Measurements from ENCODE around the gene TMEM256. TPM values are rescaled to one million over a fixed set of nuclear protein-coding genes. Genes with fewer than 3 reads are reported as not detected.

TMEM256 gene
- total RNA-seq, 2 experiments from 2014 or later = 47.5 to 56.1 TPM

DNA sequence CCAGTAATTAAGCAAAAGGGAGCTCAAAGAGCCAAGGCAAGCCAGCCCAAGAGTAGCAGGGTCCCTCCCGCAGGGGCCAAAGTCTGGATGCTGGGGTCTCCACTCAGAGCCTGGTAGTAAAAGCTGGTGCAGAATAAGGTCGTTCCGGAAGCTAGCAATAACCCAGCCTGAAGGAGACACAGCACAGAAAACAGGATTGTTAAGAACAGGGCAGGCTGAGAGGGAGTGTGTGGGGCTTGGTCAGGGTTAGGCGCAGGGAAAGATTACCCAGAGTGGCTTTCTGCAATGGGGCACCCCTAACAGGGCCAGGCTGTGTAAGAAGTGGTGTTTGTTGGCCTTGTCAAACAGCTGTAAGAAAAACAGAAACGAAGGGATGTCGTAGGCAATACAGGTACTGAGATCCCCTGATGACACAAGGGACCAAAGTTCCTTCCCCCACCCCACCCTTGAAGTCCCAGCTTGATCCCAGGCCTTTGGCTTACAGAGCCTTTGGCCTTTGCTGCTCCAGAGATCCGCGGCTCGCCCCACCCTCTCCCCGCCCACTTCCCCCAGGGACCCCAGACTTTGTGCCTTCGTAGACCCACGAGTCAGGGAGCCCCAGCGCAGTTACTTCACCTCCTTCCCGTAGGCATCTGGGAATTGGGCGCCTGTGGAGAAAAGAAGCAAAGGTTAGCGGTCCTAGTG is 712 bp downstream of the TMEM256 start:
- peak overlapping the region; percentile 88 for H3K4me3 Mint-ChIP-seq
- ATAC-seq (no peak), DNase-seq (peak; percentile 61)
- peaks cover 9% of the 10 kb centered on the region for H3K27me3 Mint-ChIP-seq
- peaks cover 15% of the 10 kb centered on the region for H3K4me1 Mint-ChIP-seq
- H3K27ac Mint-ChIP-seq = peak overlapping the region; percentile 95
- CTCF ChIA-PET = interaction anchor here (1.0 to 4.0 kb wide), 7 partner anchors 14 to 186 kb away, joined by 3 to 34 read pairs (median 5); partner anchors contain the start of genes SOX15 and TMEM102
- no peaks in the 10 kb centered on the region for H3K36me3 Mint-ChIP-seq
- H3K9me3 Mint-ChIP-seq (ENCODE audit: low read depth) = no peaks in the 10 kb centered on the region

DNA sequence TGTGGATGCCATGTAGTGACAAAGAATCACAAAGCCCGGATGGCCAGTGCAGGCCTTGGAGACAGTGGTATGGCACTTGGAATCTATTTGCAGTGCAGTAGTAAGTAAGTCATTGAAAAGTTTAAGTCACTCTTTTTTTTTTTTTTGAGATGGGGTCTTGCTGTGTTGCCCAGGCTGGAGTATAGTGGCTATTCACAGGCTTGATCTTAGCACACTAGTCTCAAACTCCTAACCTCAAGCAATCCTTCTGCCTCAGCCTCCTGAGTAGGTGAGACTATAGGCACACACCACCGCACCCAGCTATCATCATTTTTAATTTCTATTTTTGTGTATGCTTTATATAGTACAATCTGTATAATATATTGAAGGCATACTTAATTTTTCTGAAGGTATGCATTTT is 5.3 kb downstream of the TMEM256 start:
- DNase-seq (no peak), ATAC-seq (no peak)
- Mint-ChIP-seq H3K27me3 (no peaks in the 10 kb centered on the region), H3K36me3 (no peaks in the 10 kb centered on the region), H3K27ac (no peak overlapping the region), H3K9me3 (ENCODE audit: low read depth) (no peaks in the 10 kb centered on the region), H3K4me1 (peaks cover 14% of the 10 kb centered on the region), H3K4me3 (no peak overlapping the region)
- CTCF ChIA-PET = interaction anchor here (1.0 to 3.0 kb wide), 4 partner anchors 37 to 162 kb away, joined by 4 to 16 read pairs (median 6); partner anchors contain the start of gene TMEM102

DNA sequence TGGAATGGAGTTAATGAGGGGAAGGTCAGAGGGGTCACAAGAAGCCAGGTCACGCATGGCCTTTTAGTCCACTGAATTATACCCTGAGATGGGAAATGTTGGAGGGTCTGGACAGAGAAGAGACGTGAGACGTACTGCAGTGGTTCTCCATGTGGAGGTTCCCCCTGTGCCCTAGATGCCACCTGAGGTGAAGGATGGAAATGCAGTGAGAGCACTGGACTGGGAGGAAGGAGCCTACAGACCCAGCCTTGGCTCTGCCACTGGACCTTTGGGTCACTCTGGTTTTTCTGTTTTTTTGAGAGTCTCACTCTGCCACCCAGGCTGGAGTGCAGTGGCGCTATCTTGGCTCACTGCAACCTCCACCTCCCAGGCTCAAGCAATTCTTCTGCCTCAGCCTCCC is 7.8 kb downstream of the TMEM256 start:
- Mint-ChIP-seq H3K4me1 (peaks cover 18% of the 10 kb centered on the region), H3K9me3 (ENCODE audit: low read depth) (no peaks in the 10 kb centered on the region), H3K36me3 (no peaks in the 10 kb centered on the region), H3K27ac (no peak overlapping the region), H3K27me3 (no peaks in the 10 kb centered on the region), H3K4me3 (no peak overlapping the region)
- CTCF ChIA-PET = interaction anchor here (3.0 kb wide), 1 partner anchor 40 kb away, joined by 16 read pairs; the partner anchor contains the start of gene TMEM102
- DNase-seq = no peak
- ATAC-seq = no peak

- H3K4me1 Mint-ChIP-seq = peaks cover 18% of the 10 kb centered on the region
- ATAC-seq (peak; percentile 92), DNase-seq (peak; percentile 86)
- CTCF ChIA-PET = interaction anchor here (1.2 to 2.6 kb wide), 7 partner anchors 10 to 294 kb away, joined by 3 to 11 read pairs (median 5); partner anchors contain the start of genes SENP3 and WRAP53
- H3K36me3 Mint-ChIP-seq = peaks cover 3% of the 10 kb centered on the region
- no peaks in the 10 kb centered on the region for H3K9me3 Mint-ChIP-seq (ENCODE audit: low read depth)
- peak within 1 kb of the TSS; percentile 85 for H3K27ac Mint-ChIP-seq
- peak within 1 kb of the TSS; percentile 94 for H3K4me3 Mint-ChIP-seq
- H3K27me3 Mint-ChIP-seq = no peaks in the 10 kb centered on the region
Observed at GRCh38 chr17:7394452-7395191, 9.3 kb downstream of the TMEM256 start, which contains the start of gene PLSCR3. Gene PLSCR3 (minus strand): TSS chr17:7394525. CDS start chr17:7394110, 415 bp downstream.

DNA sequence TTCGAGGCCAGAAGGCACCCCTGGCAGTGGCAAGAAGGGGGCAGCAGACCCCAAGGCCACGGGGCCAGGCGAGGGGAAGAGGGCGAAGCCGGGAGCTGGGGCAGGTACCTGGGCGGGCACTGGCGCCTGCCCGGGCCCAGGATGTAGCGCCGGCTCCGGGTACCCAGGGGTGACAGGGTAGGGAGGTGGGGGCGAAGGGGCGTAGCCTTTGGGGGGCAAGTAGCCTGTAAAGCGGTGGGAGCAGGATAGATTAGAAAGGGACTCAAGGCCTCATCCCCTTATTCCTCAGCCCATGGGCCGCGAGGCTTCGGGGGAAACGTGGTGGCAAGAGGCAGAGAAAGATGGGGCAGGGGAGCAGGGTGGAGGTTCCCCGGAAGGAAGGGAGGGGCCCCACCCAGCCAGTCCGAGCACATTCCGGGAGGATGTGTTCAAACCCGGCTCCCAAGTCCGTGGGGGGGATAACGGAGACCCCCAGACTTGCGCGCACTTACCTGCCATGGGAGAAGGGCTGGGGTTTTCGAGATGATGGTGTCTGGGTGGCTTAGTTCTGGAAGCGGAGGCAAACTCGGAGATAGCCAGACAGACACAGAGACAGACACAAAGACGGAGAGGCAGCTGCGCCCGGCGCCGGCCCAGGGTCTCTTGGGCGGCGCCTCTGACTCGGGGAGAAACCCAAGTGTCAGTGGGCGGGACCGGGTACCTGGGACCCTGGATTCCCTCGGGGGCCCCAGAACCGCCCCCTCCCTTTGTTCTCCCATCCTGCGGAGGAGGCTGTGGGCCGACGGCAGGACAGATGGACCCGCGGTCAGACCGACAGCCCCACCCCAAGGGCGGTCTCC is 10.1 kb downstream of the TMEM256 start:
- CTCF ChIA-PET = interaction anchor here (1.1 to 2.6 kb wide), 8 partner anchors 9 to 294 kb away, joined by 3 to 11 read pairs (median 4); partner anchors contain the start of genes SENP3, TMEM256 and WRAP53
- peak overlapping the region; percentile 94 for H3K4me3 Mint-ChIP-seq

DNA sequence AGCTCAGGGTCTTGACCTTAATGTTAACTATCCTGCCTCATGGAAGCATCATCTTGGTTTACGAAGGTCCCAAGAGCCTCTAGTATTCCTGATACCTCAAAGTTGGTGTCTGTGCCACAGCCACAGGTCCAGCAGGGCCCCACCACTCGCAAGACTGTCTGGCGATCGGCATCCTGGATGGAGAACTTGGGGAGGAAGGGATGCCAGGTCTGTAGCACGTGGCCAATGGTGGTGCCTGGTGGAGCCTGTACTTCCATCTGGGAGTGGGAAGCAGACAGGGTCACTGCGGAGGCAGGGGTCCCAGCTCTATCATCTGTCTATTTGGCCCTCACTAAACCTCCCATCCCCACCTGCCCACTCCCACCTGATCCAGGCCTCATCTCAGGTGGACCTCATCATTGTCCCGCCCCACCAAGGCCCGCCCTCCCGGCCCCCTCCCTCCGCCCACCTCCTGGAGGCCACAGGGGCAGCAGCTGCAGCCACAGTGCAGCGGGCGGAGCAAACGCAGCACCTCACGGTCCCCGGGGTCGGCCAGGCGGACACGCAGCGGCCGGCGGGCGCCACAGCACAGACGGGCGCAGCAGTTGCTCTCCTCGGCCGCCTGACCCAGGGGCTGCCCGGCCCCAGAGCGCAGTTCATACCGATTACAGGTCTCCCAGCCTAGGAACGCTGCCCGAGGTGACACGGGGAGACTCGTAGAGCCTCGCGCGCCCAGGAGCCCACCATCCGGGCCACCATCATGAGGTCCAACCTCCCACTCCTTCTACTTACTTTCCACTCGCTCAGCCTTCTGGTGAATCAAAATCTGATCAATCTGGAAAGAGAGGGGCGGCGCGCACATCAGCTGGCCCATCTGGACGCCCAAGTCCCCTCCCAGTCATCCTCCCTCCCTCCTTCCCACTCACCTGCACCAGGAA is 10.9 kb downstream of the TMEM256 start:
- Mint-ChIP-seq H3K9me3 (ENCODE audit: low read depth) (no peaks in the 10 kb centered on the region), H3K4me3 (peak overlapping the region; percentile 94), H3K4me1 (peaks cover 18% of the 10 kb centered on the region), H3K27me3 (no peaks in the 10 kb centered on the region), H3K27ac (no peak overlapping the region), H3K36me3 (peaks cover 4% of the 10 kb centered on the region)
- DNase-seq = no peak
- no peak for ATAC-seq
- CTCF ChIA-PET = interaction anchor here (0.7 to 2.6 kb wide), 7 partner anchors 8 to 295 kb away, joined by 3 to 11 read pairs (median 5); partner anchors contain the start of genes SENP3, TMEM256 and WRAP53

More for the DNA sequence above, 10.1 kb downstream of the TMEM256 start:
- Mint-ChIP-seq H3K27ac (peak overlapping the region; percentile 84), H3K9me3 (ENCODE audit: low read depth) (no peaks in the 10 kb centered on the region), H3K36me3 (peaks cover 4% of the 10 kb centered on the region), H3K27me3 (no peaks in the 10 kb centered on the region), H3K4me1 (peaks cover 18% of the 10 kb centered on the region)
- DNase-seq = peak; percentile 57
- peak; percentile 45 for ATAC-seq

GRCh38 chr17:7391307-7391706 is 12.6 kb downstream of the TMEM256 start:
- CTCF ChIA-PET = interaction anchor here (0.6 kb wide), 1 partner anchor 82 kb away, joined by 3 read pairs; no protein-coding TSS in a partner anchor
- H3K27ac Mint-ChIP-seq = no peak overlapping the region
- DNase-seq (no peak), ATAC-seq (no peak)
- no peak overlapping the region for H3K4me3 Mint-ChIP-seq
- H3K9me3 Mint-ChIP-seq (ENCODE audit: low read depth) = no peaks in the 10 kb centered on the region
- H3K36me3 Mint-ChIP-seq = peaks cover 4% of the 10 kb centered on the region
- peaks cover 18% of the 10 kb centered on the region for H3K4me1 Mint-ChIP-seq
- H3K27me3 Mint-ChIP-seq = no peaks in the 10 kb centered on the region

- CTCF ChIA-PET = interaction anchor here (0.6 to 2.3 kb wide), 2 partner anchors 83 to 170 kb away, joined by 3 to 6 read pairs; no protein-coding TSS in a partner anchor
- DNase-seq (no peak), ATAC-seq (no peak)
- Mint-ChIP-seq H3K27me3 (no peaks in the 10 kb centered on the region), H3K36me3 (peaks cover 4% of the 10 kb centered on the region), H3K9me3 (ENCODE audit: low read depth) (no peaks in the 10 kb centered on the region), H3K4me3 (no peak overlapping the region), H3K27ac (no peak overlapping the region), H3K4me1 (peaks cover 18% of the 10 kb centered on the region)
Observed at GRCh38 chr17:7389924-7390910, 13.7 kb downstream of the TMEM256 start.

DNA sequence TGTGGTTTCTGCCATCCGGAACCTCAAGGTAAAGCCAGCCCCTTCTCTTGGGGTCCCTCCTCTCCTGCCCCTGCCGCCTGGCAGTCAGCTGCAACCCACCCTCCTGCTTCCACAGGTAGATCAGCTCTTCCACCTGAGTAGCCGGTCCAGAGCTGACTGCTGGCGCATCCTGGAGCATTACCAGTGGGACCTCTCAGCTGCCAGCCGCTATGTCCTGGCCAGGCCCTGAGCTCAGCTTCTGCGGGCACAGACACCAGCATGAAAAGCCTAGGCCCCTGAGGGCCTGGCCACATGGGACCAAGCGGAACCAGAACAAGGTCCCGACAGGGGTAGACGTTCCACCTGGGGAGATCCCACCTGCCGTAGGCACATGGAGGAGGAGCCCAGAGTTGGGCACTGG is 15.0 kb downstream of the TMEM256 start:
- Mint-ChIP-seq H3K9me3 (ENCODE audit: low read depth) (no peaks in the 10 kb centered on the region), H3K27ac (no peak overlapping the region), H3K27me3 (no peaks in the 10 kb centered on the region), H3K4me1 (peaks cover 17% of the 10 kb centered on the region), H3K36me3 (peaks cover 4% of the 10 kb centered on the region), H3K4me3 (no peak overlapping the region)
- no peak for DNase-seq
- CTCF ChIA-PET = interaction anchor here (0.7 to 2.3 kb wide), 3 partner anchors 14 to 172 kb away, joined by 3 to 6 read pairs (median 3); no protein-coding TSS in a partner anchor
- ATAC-seq = no peak

DNA sequence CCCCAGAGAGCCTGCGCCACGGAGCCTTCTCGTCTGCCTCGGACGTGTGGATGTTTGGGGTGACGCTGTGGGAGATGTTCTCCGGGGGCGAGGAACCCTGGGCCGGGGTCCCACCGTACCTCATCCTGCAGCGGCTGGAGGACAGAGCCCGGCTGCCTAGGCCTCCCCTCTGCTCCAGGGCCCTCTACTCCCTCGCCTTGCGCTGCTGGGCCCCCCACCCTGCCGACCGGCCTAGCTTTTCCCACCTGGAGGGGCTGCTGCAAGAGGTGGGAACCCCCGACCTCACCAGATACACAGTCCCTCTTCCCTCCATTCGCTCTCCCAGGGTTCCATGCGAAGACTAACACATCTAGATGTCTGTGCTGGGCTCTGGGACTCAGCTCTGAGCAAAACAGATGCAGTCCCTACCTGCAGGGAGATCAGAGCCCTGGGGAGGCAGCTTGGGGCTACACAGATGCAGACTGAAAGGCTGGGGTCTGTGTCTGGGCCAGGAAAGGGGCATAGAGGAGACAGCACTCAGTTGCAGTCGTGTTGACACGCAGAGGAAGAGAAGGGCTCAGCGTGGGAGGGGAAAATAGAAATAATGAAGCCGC is 19.3 kb downstream of the TMEM256 start:
- Mint-ChIP-seq H3K4me3 (peak overlapping the region; percentile 72), H3K4me1 (peaks cover 7% of the 10 kb centered on the region), H3K27me3 (peaks cover 27% of the 10 kb centered on the region), H3K36me3 (peaks cover under 1% of the 10 kb centered on the region), H3K9me3 (ENCODE audit: low read depth) (no peaks in the 10 kb centered on the region), H3K27ac (peak overlapping the region; percentile 68)
- ATAC-seq = no peak
- CTCF ChIA-PET = interaction anchor here (0.9 to 2.6 kb wide), 6 partner anchors 9 to 88 kb away, joined by 3 to 10 read pairs (median 4); partner anchors contain the start of genes PLSCR3 and TMEM256
- DNase-seq = no peak
